GM18511 (cell line): ENCODE data around the gene CD2.

Experiments
- ATAC-seq: cut with Tn5 transposase; IDR thresholded peaks from one replicate; pipeline ENCODE4 v1.9.1; 2021; ENCODE audit warnings: mild to moderate bottlenecking, moderate library complexity; ENCODE audit not compliant: unreplicated experiment

CD2 gene

GRCh38 chr1:116775116-116775752 lies 21.0 kb downstream of the CD2 start:
- ATAC-seq: no peak

- no peak for ATAC-seq
Observed at GRCh38 chr1:116777831-116778830, 23.9 kb downstream of the CD2 start.

GRCh38 chr1:116781034-116781433 lies 26.8 kb downstream of the CD2 start:
- ATAC-seq: no peak

GRCh38 chr1:116785006-116785405 lies 30.8 kb downstream of the CD2 start:
- no peak for ATAC-seq

GRCh38 chr1:116786049-116786448 lies 31.8 kb downstream of the CD2 start:
- no peak for ATAC-seq

GRCh38 chr1:116791727-116792126 lies 37.5 kb downstream of the CD2 start:
- no peak for ATAC-seq

GRCh38 chr1:116793357-116793935 lies 39.2 kb downstream of the CD2 start:
- ATAC-seq: no peak

- peak; percentile 13 for ATAC-seq
Observed at GRCh38 chr1:116794371-116794770, 40.1 kb downstream of the CD2 start.

GRCh38 chr1:116794804-116795481 lies 40.7 kb downstream of the CD2 start:
- ATAC-seq: peak; percentile 95

GRCh38 chr1:116795482-116795829 lies 41.2 kb downstream of the CD2 start:
- no peak for ATAC-seq

GRCh38 chr1:116804736-116805135 lies 50.5 kb downstream of the CD2 start:
- ATAC-seq: no peak

GRCh38 chr1:116805398-116805797 lies 51.2 kb downstream of the CD2 start:
- no peak for ATAC-seq

- peak; percentile 86 for ATAC-seq
Observed at GRCh38 chr1:116806245-116806644, 52.0 kb downstream of the CD2 start.

- no peak for ATAC-seq
Observed at GRCh38 chr1:116806671-116807070, 52.4 kb downstream of the CD2 start.

GRCh38 chr1:116807394-116808199 lies 53.4 kb downstream of the CD2 start:
- ATAC-seq: no peak

- ATAC-seq: no peak
Observed at GRCh38 chr1:116808200-116808847, 54.1 kb downstream of the CD2 start.

GRCh38 chr1:116808848-116809508 lies 54.7 kb downstream of the CD2 start:
- no peak for ATAC-seq

- ATAC-seq: no peak
Observed at GRCh38 chr1:116811321-116811720, 57.1 kb downstream of the CD2 start.

GRCh38 chr1:116814926-116815723 lies 60.9 kb downstream of the CD2 start:
- ATAC-seq: no peak
